Adrenal gland (tissue), 12 donors: ENCODE measurements around the gene CFAP299. TPM values are rescaled to one million over a fixed set of nuclear protein-coding genes. Genes with fewer than 3 reads are reported as not detected.

ENCODE experiments used
- DNase-seq, 7 donors: peaks; one replicate each; pipeline ENCODE4 v3.0.0-alpha.2; 2019 to 2020
- H3K27ac ChIP-seq, 5 donors: fragments of 200-600 bp; sonication (generic) in 4 of 5; 1 replicate in 3 of 5; 2 replicates in 2 of 5; pipeline versions ENCODE4 v1.5.1 to v1.8.0; 2016 to 2020; ENCODE audit warnings: mild to moderate bottlenecking in 1 of 5
- H3K27me3 ChIP-seq: fragments of 200-600 bp; 2 replicates; pipeline ENCODE4 v1.8.0; 2021
- H3K36me3 ChIP-seq, 2 donors: fragments of 200-600 bp; replicated peaks in 1 of 2; 1 replicate in 1 of 2; 2 replicates in 1 of 2; pipeline versions ENCODE4 v1.5.1 to v1.8.0; 2018 to 2022
- H3K4me1 ChIP-seq, 2 donors: fragments of 200-600 bp; replicated peaks in 1 of 2; 1 replicate in 1 of 2; 2 replicates in 1 of 2; pipeline versions ENCODE4 v1.5.1 to v1.8.0; 2018 to 2021
- H3K4me3 ChIP-seq, 4 donors: fragments of 200-600 bp; sonication (generic) in 3 of 4; one replicate each; pipeline ENCODE4 v1.5.1; 2016 to 2018
- H3K9me3 ChIP-seq, 3 donors: fragments of 200-600 bp; sonication (generic) in 1 of 3; replicated peaks in 1 of 3; 1 replicate in 2 of 3; 2 replicates in 1 of 3; pipeline versions ENCODE4 v1.5.1 to v1.8.0; 2016 to 2021
- POLR2A ChIP-seq, 2 donors: fragments of 450-650 bp; IDR thresholded peaks; one replicate each; pipeline ENCODE4 v1.6.1; 2017; ENCODE audit warnings: antibody characterized with exemption in 2 of 2, mild to moderate bottlenecking in 2 of 2, moderate library complexity in 1 of 2
- WGBS, 4 donors: extraction: QIAGEN DNeasy Blood & Tissue Kit in 2 of 4; methylation state at CpG; one replicate each; pipeline versions ENCODE4 v1.1.5 to v1.1.7; 2013 to 2017; 5-methylcytosine and 5-hydroxymethylcytosine counted together
- intact Hi-C, 2 donors: fragments of 100-400 bp; cut with DNase I; formaldehyde crosslinking; loops; one replicate each; pipeline versions ENCODE4 v1.14.1 to v1.15.0; 2022 to 2023
- polyA plus RNA-seq, 3 donors: library from polyadenylated mRNA; stranded (reverse); fragments of 200-250 nt in 2 of 3; fragments of 350-450 nt in 1 of 3; fragmentation: Illumina TruSeq in 1 of 3; extraction: RNeasy Lipid Tissue Mini Kit (QIAGEN cat#74804) in 1 of 3; gene quantifications; one replicate each; pipeline ENCODE4 v1.2.3, GENCODE V29; 2013 to 2014
- total RNA-seq, 9 donors: library from RNA; depleted of rRNA in 4 of 9; stranded (reverse); fragments of >200 nt in 4 of 9; fragments of 120-200 nt in 1 of 9; fragmentation: NEBNext Ultra II Directional in 1 of 9; extraction: Animal tissue kit (Norgen Biotek cat#: 25700) in 1 of 9; gene quantifications; one replicate each; pipeline versions ENCODE4 v1.1.0 to v1.2.4, GENCODE V29; 2013 to 2023
- TF ChIP-seq, protein P1 (sequence below), 6 experiments: fragments of 450-650 bp in 4 of 6; fragments of 200-600 bp in 2 of 6; sonication (generic) in 1 of 6; IDR thresholded peaks; 1 replicate in 5 of 6; 2 replicates in 1 of 6; pipeline versions ENCODE4 v1.5.1 to v1.8.0; 2016 to 2021; ENCODE audit warnings: antibody characterized with exemption in 6 of 6, mild to moderate bottlenecking in 2 of 6, moderate library complexity in 1 of 6
- donor health status: healthy with polysubstance abuse.
- donor health status: Bipolar disorder and iron deficiency.
- donor health status: DM: yes; HTN: yes; CAD: no.
- donor health status: DM: no; HTN: no; CAD: no.
- donor health status: DM: no; HTN: no; CAD: no.
- donor health status: DM: yes; HTN: yes; CAD: no.

Gene CFAP299
- total and polyA plus RNA-seq, 12 donors: not detected

DNA sequence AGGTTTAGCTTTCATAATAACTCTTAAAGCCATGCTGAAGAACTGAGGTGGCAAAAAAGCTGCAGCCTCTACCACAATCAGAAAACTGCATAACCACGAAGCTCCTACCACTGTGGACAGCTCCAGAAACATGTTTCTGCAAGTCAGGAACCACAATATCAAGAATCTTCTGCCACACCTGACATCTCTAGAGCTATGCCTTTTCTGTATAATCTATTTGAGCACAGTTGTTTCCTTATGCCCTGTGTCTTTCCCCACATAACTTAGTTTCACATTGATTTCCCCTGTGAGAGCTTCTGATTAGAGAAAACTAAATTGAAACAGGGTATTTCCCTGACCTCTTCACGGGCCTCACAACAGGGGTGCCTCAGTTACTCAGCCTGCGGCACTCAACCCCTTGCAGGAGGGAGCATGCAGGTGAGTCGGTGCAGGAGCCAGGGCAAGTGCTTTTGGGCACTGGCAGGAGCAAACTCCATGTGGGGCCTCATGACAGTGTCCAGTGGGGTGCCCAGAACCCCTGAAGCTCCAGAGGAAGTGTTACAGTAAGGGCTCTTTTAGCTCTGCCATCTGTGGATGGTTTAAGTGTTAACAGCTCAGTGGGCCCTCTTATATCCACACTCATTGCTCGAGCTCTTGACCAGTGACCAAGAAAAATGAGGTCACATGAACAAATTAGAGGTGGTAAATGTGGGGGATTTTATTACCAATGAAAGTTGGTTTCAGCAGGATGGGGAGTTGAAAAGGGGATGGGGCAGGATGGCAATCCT, 562.2 kb downstream of the CFAP299 start:
- intact Hi-C loops: no loop called here
- Histone ChIP-seq H3K9me3 (no peaks in the 10 kb centered on the region), H3K27me3 (no peaks in the 10 kb centered on the region), H3K4me3 (no peak overlapping the region), H3K4me1 (no peaks in the 10 kb centered on the region), H3K36me3 (no peaks in the 10 kb centered on the region), H3K27ac (no peak overlapping the region)
- no peak for DNase-seq
- WGBS, 4 donors: 65 to 71% (median 70%) methylated on average over 4 to 5 of the region's 5 CpGs
- no peak for TF ChIP-seq POLR2A (IDR thresholded peaks at IDR 0.05)
- TF ChIP-seq, protein P1, sequence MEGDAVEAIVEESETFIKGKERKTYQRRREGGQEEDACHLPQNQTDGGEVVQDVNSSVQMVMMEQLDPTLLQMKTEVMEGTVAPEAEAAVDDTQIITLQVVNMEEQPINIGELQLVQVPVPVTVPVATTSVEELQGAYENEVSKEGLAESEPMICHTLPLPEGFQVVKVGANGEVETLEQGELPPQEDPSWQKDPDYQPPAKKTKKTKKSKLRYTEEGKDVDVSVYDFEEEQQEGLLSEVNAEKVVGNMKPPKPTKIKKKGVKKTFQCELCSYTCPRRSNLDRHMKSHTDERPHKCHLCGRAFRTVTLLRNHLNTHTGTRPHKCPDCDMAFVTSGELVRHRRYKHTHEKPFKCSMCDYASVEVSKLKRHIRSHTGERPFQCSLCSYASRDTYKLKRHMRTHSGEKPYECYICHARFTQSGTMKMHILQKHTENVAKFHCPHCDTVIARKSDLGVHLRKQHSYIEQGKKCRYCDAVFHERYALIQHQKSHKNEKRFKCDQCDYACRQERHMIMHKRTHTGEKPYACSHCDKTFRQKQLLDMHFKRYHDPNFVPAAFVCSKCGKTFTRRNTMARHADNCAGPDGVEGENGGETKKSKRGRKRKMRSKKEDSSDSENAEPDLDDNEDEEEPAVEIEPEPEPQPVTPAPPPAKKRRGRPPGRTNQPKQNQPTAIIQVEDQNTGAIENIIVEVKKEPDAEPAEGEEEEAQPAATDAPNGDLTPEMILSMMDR (IDR thresholded peaks at IDR 0.05): no peak

DNA sequence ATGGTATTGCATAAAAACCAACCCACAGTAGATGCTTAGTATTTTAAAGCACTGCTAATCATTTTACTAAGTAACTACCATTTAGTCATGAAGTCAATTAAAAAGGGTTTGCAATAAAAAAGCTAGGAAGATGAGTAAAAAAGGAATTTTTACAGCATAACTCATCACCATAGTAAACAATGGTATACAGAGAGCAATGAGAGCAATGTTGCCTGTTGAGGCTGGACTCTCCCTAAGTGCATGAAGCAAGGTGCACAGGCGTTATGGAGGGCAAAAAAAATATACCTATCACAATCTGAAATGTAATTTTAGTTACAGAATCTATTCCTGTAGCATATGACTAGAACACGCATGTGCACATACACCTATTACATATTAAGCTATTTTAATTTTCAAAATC, 565.4 kb downstream of the CFAP299 start:
- TF ChIP-seq, protein P1 (IDR thresholded peaks at IDR 0.05): no peak
- TF ChIP-seq POLR2A (IDR thresholded peaks at IDR 0.05): no peak
- no peak overlapping the region for H3K4me3 ChIP-seq
- intact Hi-C loops: no loop called here

DNA sequence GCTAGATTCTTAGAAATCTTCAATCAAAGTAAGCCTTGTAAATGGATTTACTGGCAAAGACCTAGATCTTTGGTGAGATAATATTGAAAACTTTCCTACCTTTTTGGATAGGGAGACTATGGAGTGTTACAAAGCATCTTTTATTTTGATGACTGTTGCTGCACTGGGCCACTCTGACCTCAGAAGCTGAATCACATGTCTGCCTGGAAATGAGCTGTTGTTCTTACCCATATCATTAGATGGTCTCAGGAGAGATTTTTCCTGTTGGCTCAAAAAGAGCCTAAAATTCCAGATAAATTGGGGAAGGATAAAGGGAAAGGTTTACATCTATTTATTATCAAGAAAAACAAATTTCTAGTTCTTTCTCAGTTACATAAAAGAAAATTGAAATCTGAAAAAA, 567.5 kb downstream of the CFAP299 start:
- H3K9me3 ChIP-seq: no peaks in the 10 kb centered on the region
- H3K27me3 ChIP-seq: no peaks in the 10 kb centered on the region
- no peak for TF ChIP-seq POLR2A (IDR thresholded peaks at IDR 0.05)
- no peak overlapping the region for H3K4me3 ChIP-seq
- no peaks in the 10 kb centered on the region for H3K36me3 ChIP-seq
- intact Hi-C loops: no loop called here
- no peak for DNase-seq
- no peak overlapping the region for H3K27ac ChIP-seq
- no peaks in the 10 kb centered on the region for H3K4me1 ChIP-seq

More for the DNA sequence above, 565.4 kb downstream of the CFAP299 start:
- Histone ChIP-seq H3K27ac (no peak overlapping the region), H3K9me3 (no peaks in the 10 kb centered on the region), H3K36me3 (no peaks in the 10 kb centered on the region), H3K4me1 (no peaks in the 10 kb centered on the region), H3K27me3 (no peaks in the 10 kb centered on the region)
- 67 to 73% (median 68%) methylated on average over 2 of the region's 2 CpGs for WGBS, 4 donors
- no peak for DNase-seq

DNA sequence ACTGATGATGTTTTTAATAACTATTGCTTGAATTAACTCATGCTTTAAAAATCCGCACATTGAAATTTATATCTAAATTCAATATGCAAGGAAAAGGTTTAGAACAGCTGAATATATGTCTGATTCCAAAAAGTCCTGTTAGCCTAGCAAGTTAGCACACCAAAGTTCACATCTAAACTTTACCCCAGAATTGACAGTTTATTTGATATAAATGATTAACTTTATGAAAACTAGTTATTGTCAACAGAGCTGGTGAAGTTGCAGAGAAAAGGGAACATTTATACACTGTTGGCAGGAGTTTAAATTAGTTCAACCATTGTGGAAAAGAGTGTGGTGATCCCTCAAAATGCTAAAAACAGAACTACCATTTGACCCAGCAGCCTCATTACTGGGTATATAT, 574.4 kb downstream of the CFAP299 start:
- Histone ChIP-seq H3K36me3 (no peaks in the 10 kb centered on the region), H3K4me1 (no peaks in the 10 kb centered on the region), H3K9me3 (no peaks in the 10 kb centered on the region), H3K4me3 (no peak overlapping the region), H3K27me3 (no peaks in the 10 kb centered on the region), H3K27ac (no peak overlapping the region)
- TF ChIP-seq, protein P1 (IDR thresholded peaks at IDR 0.05): no peak
- TF ChIP-seq POLR2A (IDR thresholded peaks at IDR 0.05): no peak
- intact Hi-C loops: no loop called here
- DNase-seq: no peak
- 84 to 97% (median 92%) methylated on average over 1 of the region's 1 CpG for WGBS, 4 donors

DNA sequence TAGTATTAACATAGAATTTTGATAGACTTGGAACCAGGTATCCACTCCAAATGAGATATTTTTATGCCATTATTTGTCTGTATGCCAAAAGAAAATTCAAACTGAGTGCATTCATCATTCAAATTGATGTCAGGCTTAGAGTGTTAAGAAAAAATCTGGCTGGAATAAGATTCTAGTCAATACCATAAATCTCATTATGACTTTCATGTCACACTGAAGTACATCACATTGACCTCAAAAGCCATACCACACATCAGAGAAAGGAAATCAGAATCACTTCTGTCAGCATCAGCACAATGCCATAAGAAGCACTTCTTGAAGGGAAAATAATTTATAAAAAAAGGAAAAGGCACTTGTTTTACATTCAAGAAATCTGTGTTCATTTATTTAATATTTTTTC, 575.9 kb downstream of the CFAP299 start:
- Histone ChIP-seq H3K27ac (no peak overlapping the region), H3K9me3 (no peaks in the 10 kb centered on the region), H3K27me3 (no peaks in the 10 kb centered on the region), H3K4me3 (no peak overlapping the region), H3K36me3 (no peaks in the 10 kb centered on the region), H3K4me1 (no peaks in the 10 kb centered on the region)
- DNase-seq: no peak
- intact Hi-C loops: no loop called here
- no peak for TF ChIP-seq POLR2A (IDR thresholded peaks at IDR 0.05)
- TF ChIP-seq, protein P1 (IDR thresholded peaks at IDR 0.05): no peak
